Large intestine (tissue), 3 donors: Measurements from ENCODE around the gene PPP2R2C. TPM values are rescaled to one million over a fixed set of nuclear protein-coding genes. Genes with fewer than 3 reads are reported as not detected.

Source experiments
- DNase-seq, 2 donors: peaks; one replicate each; pipeline versions ENCODE4 v3.0.0 to v3.0.0-alpha.2; 2013
- H3K27ac ChIP-seq: one replicate; pipeline ENCODE4 v1.5.1; 2013; ENCODE audit warnings: low read length
- H3K27me3 ChIP-seq: 2 replicates; pipeline ENCODE4 v1.6.1; 2013; ENCODE audit warnings: low read length; ENCODE audit not compliant: control insufficient read depth, insufficient read depth
- H3K36me3 ChIP-seq: 2 replicates; pipeline ENCODE4 v1.6.1; 2013; ENCODE audit warnings: low read length; ENCODE audit not compliant: control insufficient read depth, insufficient read depth
- H3K4me1 ChIP-seq: one replicate; pipeline ENCODE4 v1.6.1; 2013; ENCODE audit warnings: low read length; ENCODE audit not compliant: control insufficient read depth, insufficient read depth
- H3K4me3 ChIP-seq: one replicate; pipeline ENCODE4 v1.5.1; 2013; ENCODE audit warnings: low read length
- H3K9me3 ChIP-seq: one replicate; pipeline ENCODE4 v1.6.1; 2013; ENCODE audit warnings: mild to moderate bottlenecking, low read depth, low read length, moderate library complexity; ENCODE audit not compliant: control insufficient read depth
- WGBS: methylation state at CpG from one replicate; pipeline ENCODE4 v1.1.5; 2013; ENCODE audit warnings: low lambda C conversion rate; ENCODE audit not compliant: insufficient coverage; 5-methylcytosine and 5-hydroxymethylcytosine counted together
- polyA plus RNA-seq: library from polyadenylated mRNA; unstranded; fragments of 120-200 nt; gene quantifications from one replicate; pipeline ENCODE4 v1.2.1, GENCODE V29; 2013

Gene PPP2R2C
- polyA plus RNA-seq, 1 donor, result 3.9 TPM

DNA sequence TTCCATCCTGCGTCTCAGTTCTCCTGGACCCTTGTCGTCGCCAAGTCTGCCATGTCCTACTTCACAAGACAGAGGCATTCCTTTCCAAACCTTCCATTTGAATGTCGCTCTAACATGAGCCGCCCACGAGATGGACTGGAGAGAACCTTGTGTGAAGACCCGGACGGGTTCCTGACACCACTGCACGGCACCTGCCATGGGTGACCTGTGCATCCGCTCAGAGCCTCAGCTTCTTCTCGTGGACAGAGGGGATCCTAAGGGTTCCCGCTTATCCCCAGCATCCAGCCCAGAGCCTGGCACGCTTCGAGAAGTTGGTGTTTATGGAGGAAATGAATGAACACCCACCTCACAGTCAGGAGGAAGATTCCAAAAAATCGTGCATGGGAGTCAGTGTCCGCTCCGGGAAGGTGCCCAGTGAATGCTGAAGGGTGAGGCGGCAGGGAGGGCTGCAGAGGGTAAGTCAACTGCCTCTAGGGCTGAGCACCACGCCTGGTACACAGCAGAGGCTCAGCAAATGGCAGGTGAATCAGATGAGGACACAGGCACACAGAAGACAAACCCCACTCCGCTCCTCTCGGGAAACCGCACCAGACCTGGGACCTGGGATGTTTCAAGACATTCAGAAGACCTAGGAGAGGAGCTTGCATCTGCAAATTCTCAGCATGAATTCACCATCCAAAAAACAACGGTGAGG is 150.2 kb downstream of the PPP2R2C start:
- no peak overlapping the region for H3K27ac ChIP-seq
- peaks cover 6% of the 10 kb centered on the region for H3K4me1 ChIP-seq
- no CpG with 5 or more reads among the region's 23 CpGs for WGBS
- H3K9me3 ChIP-seq, result peaks cover 3% of the 10 kb centered on the region
- DNase-seq, result no peak
- H3K27me3 ChIP-seq, result no peaks in the 10 kb centered on the region
- no peaks in the 10 kb centered on the region for H3K36me3 ChIP-seq
- H3K4me3 ChIP-seq, result no peak overlapping the region

DNA sequence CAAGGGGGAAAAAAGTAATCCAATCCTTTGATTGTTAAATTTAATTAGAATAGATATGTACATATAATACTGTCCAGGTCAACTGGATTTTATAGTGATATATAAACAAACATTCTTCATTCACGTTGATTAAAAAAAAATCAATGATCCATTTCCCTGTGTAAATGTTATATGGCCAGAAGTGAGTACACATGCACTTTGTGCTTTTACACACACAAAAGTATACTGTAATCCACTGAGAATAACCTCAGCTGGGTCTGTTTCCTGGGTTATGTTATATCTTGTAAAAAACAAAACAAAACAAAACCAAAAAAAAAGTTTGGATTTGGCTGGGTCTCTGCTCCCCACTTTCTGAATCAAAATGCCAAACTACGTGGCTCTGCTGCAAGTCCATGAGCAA is 151.1 kb downstream of the PPP2R2C start:
- 14% methylated on average over 1 of the region's 2 CpGs for WGBS
- DNase-seq, result no peak
- Histone ChIP-seq H3K36me3 (no peaks in the 10 kb centered on the region), H3K4me3 (no peak overlapping the region), H3K9me3 (peaks cover 3% of the 10 kb centered on the region), H3K27me3 (no peaks in the 10 kb centered on the region), H3K4me1 (peaks cover 6% of the 10 kb centered on the region), H3K27ac (no peak overlapping the region)

DNA sequence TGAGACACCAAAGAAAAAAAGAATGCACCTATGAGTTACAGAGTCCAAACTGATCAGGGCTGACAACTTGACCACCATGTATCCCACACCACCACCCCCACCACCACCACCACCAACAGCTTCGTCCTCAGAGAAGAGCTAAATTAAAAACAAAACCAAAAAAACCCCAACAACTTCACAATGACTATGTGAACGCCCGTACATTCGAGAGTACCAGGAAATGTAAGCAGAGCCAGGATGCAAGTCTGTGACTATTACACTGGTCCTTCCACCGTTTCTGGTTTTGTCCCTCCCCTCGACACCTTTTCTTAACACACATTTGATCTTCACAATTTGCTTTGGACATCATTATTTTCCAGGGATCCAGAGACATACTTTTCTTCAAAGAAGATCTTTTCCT is 151.8 kb downstream of the PPP2R2C start:
- Histone ChIP-seq H3K27ac (no peak overlapping the region), H3K9me3 (peaks cover 3% of the 10 kb centered on the region), H3K27me3 (no peaks in the 10 kb centered on the region), H3K4me3 (no peak overlapping the region), H3K36me3 (no peaks in the 10 kb centered on the region), H3K4me1 (peaks cover 5% of the 10 kb centered on the region)
- WGBS, result 87% methylated on average over 3 of the region's 6 CpGs
- DNase-seq, result no peak

DNA sequence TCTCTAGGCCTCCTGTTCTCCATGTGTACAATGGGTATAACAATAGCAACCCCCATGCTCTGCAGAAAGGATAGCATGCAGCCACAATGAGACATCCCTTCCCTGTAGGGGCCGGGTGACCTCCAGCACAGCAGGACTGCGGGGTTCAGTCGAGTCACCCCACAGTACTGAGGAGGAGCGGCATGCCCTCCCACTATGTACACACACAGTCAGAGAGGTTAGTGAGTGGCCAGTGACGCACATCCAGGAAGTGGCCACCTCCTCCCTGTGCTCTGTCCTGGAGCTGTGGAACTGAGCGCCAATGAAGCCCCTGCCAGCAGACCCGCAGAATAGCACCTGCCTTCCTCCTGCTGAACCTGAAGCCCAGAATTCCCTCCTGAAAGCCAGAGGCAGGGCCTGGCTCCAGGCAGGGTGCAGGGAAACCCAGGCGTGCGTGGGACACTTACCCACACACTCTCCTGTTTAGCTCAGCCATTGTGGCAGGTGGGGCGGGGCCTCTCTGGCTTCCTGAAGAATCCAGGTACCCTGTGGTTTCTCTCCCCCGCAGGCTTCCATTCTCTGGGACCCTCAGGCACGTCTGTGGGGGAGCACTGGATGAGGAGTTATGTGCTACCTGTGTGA is 152.8 kb downstream of the PPP2R2C start:
- no peak for DNase-seq
- no CpG with 5 or more reads among the region's 12 CpGs for WGBS
- no peaks in the 10 kb centered on the region for H3K27me3 ChIP-seq
- H3K27ac ChIP-seq, result no peak overlapping the region
- H3K4me3 ChIP-seq, result no peak overlapping the region
- peaks cover 3% of the 10 kb centered on the region for H3K9me3 ChIP-seq
- no peaks in the 10 kb centered on the region for H3K36me3 ChIP-seq
- H3K4me1 ChIP-seq, result no peaks in the 10 kb centered on the region

DNA sequence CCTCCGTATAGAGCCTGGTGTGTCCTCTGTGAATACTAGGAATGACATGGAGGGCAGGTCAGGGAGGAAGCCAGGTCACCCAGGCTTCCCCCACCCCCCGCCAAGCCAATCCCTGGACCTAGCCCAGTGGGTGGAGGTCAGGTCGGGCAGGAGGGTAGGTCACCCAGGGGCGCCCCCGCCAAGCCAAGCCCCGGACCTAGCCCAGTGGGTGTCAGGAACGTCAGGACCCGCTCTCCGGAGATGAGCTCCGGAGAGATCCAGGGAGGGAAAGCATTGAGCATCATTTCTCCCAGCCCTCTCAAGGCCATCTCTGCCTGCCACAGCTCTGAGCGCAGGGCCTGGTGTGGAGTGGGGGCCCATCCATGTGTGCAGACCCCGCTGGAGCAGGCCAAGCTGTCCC is 154.2 kb downstream of the PPP2R2C start:
- WGBS, result no CpG with 5 or more reads among the region's 12 CpGs
- H3K27me3 ChIP-seq, result no peaks in the 10 kb centered on the region
- H3K4me1 ChIP-seq, result no peaks in the 10 kb centered on the region
- H3K36me3 ChIP-seq, result no peaks in the 10 kb centered on the region
- no peak overlapping the region for H3K27ac ChIP-seq
- peaks cover under 1% of the 10 kb centered on the region for H3K9me3 ChIP-seq
- no peak for DNase-seq
- no peak overlapping the region for H3K4me3 ChIP-seq

DNA sequence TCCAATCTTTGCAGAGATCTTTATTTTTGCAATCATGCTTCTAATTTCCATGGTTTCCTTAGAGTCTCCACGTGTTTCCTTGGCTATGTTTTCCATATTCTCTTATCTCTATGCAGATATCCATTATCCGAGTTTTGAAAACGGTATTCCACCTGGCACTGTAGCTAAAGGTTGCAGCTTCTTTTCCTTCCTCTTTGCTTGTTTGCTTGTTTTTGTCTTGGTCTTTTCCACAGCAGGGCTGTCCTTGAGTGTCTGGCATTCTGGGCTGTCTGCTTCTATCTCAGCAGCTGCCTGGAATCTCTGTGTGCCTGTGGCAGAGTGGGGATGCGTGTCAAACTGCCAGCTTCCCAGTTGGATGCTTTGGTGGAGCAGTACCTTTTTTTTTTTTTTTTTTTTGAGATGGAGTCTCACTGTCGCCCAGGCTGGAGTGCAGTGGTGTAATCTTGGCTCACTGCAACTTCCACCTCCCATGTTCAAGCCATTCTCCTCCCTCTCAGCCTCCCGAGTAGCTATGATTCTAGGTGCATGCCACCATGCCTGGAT is 155.9 kb downstream of the PPP2R2C start:
- H3K4me1 ChIP-seq, result no peaks in the 10 kb centered on the region
- H3K27ac ChIP-seq, result no peak overlapping the region
- no peaks in the 10 kb centered on the region for H3K36me3 ChIP-seq
- 20% methylated on average over 1 of the region's 6 CpGs for WGBS
- H3K27me3 ChIP-seq, result peaks cover 2% of the 10 kb centered on the region
- H3K9me3 ChIP-seq, result no peaks in the 10 kb centered on the region
- DNase-seq, result no peak
- no peak overlapping the region for H3K4me3 ChIP-seq

DNA sequence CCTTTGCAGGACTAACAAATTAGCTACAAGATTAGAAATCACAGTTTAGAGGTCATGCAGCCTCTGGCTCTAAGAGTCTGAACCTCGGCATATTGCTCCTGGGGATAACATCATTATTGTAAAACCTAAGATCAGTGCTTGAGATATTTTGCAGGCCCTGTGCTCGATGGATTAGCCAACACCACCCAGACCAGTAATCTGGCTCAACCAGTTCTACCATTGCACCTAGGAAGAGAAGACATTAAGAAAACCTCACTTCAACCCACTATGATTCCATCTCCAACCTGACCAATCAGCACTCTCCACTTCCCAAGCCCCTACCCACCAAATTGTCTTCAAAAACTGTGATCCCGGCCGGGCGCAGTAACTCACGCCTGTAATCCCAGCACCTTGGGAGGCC is 159.2 kb downstream of the PPP2R2C start:
- DNase-seq, result no peak
- no CpG with 5 or more reads among the region's 6 CpGs for WGBS
- H3K36me3 ChIP-seq, result no peaks in the 10 kb centered on the region
- no peaks in the 10 kb centered on the region for H3K9me3 ChIP-seq
- no peaks in the 10 kb centered on the region for H3K4me1 ChIP-seq
- H3K27ac ChIP-seq, result no peak overlapping the region
- no peak overlapping the region for H3K4me3 ChIP-seq
- peaks cover 20% of the 10 kb centered on the region for H3K27me3 ChIP-seq

DNA sequence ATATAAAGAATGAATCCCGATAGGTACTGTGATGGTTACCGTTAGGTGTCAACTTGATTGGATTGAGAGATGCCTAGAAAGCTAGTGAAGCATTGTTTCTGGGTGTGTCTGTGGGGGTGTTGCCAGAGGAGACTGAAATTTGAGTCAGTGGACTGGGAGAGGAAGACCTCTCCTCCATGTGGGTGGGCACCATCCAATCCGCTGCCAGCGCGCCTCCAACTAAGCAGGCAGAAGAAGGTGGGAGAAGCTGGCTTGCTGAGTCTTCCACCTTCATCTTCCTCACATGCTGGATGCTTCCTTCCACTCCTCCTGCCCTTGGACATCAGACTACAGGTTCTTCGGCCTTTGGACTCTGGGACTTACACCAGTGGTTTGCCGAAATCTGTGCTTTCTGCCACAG is 162.6 kb downstream of the PPP2R2C start:
- Histone ChIP-seq H3K4me1 (no peaks in the 10 kb centered on the region), H3K4me3 (no peak overlapping the region), H3K9me3 (no peaks in the 10 kb centered on the region), H3K27me3 (peaks cover 28% of the 10 kb centered on the region), H3K27ac (no peak overlapping the region), H3K36me3 (peaks cover under 1% of the 10 kb centered on the region)
- DNase-seq, result no peak
- WGBS, result no CpG with 5 or more reads among the region's 7 CpGs

DNA sequence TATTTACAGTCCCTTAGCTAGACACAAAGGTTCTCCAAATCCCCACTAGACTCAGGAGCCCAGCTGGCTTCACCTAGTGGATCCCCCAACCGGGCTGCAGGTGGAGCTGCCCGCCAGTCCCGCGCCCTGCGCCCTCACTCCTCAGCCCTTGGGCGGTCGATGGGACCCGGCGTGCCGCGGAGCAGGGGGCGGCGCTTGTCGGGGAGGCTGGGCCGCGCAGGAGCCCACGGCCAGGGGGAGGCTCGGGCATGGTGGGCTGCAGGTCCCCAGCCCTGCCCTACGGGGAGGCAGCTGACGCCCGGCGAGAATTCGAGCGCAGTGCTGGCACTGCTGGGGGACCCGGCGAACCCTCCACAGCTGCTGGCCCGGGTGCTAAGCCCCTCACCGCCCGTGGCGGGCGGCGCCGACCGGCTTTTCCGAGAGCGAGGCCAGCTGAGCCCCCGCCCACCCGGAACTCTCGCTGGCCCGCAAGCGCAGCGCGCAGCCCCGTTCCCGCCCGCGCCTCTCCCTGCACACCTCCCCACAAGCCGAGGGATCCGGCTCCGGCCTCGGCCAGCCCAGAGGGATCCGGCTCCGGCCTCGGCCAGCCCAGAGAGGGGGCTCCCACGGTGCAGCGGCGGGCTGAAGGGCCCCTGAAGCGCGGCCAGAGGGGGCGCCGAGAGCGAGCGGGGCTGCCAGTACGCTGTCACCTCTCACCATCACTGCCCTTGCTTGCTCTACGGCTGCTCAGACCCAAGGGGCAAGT is 163.3 kb downstream of the PPP2R2C start:
- Histone ChIP-seq H3K27ac (no peak overlapping the region), H3K36me3 (peaks cover 7% of the 10 kb centered on the region), H3K27me3 (peaks cover 28% of the 10 kb centered on the region), H3K4me3 (no peak overlapping the region), H3K4me1 (no peaks in the 10 kb centered on the region), H3K9me3 (no peaks in the 10 kb centered on the region)
- peak in 1 of 2 donors; percentile 45 for DNase-seq
- WGBS, result no CpG with 5 or more reads among the region's 65 CpGs

DNA sequence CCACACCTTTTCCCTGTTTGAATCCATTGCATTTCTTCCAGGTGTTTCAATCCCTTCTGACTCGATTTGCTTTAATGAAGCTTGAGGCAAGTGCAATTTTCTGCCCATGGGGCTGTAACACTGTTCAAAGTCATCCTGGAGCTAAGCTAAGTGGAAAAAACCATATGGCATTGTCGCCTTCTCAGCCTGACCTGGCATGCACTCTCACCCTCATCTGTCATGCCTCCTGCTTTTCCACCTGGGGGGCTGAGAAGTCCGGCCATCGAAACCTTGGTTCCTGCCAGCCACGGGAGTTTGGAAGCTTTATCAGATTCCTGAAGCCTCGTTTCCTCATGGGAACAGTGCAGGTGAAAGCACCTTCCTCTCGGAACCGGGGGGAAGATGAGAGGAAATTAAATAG is 164.5 kb downstream of the PPP2R2C start:
- no peak overlapping the region for H3K4me3 ChIP-seq
- WGBS, result 80% methylated on average over 1 of the region's 8 CpGs
- no peaks in the 10 kb centered on the region for H3K9me3 ChIP-seq
- H3K4me1 ChIP-seq, result no peaks in the 10 kb centered on the region
- peaks cover 28% of the 10 kb centered on the region for H3K27me3 ChIP-seq
- no peak overlapping the region for H3K27ac ChIP-seq
- peaks cover 18% of the 10 kb centered on the region for H3K36me3 ChIP-seq
- DNase-seq, result no peak
